ENCODE measurements around the gene KCND3. TPM values are rescaled to one million over a fixed set of nuclear protein-coding genes. Genes with fewer than 3 reads are reported as not detected.
"Not testable (repeated sequence)": the region's sequence is repeated elsewhere in the genome, so short reads cannot be mapped to it uniquely, and the experiment has no call there.

Gene KCND3
- total RNA-seq, 4 donors from 2014 or later: 1.8 to 5.3 (median 4.2) TPM

DNA sequence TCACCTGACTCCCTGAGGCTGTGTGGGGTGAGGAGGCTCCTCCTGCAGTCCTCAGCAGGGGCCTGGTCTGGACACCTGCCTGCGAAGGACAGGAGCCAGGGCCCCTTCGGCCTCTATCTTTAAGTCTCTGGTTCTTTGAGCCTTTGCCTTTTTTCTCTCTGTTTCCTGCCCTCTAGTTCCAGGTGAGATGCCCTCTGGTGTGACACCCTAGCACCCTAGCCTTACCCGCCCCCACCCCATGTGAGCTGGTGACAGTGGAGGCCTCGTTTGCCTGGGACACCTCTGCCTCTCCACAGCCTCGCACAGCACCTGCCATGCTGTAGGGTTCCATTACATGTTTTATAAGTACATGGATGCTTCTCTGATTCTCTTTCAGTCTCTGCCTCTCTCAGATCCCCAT is 186.5 kb downstream of the KCND3 start:
- Histone ChIP-seq H3K36me3 (no peaks in the 10 kb centered on the region), H3K27ac (no peak overlapping the region), H3K9me3 (no peaks in the 10 kb centered on the region), H3K4me1 (no peaks in the 10 kb centered on the region), H3K4me3 (replicated peaks in 1 of 3) (no peak overlapping the region), H3K27me3 (no peaks in the 10 kb centered on the region)
- no peak for TF ChIP-seq POLR2A (IDR thresholded peaks at IDR 0.05)
- TF ChIP-seq, protein P1, sequence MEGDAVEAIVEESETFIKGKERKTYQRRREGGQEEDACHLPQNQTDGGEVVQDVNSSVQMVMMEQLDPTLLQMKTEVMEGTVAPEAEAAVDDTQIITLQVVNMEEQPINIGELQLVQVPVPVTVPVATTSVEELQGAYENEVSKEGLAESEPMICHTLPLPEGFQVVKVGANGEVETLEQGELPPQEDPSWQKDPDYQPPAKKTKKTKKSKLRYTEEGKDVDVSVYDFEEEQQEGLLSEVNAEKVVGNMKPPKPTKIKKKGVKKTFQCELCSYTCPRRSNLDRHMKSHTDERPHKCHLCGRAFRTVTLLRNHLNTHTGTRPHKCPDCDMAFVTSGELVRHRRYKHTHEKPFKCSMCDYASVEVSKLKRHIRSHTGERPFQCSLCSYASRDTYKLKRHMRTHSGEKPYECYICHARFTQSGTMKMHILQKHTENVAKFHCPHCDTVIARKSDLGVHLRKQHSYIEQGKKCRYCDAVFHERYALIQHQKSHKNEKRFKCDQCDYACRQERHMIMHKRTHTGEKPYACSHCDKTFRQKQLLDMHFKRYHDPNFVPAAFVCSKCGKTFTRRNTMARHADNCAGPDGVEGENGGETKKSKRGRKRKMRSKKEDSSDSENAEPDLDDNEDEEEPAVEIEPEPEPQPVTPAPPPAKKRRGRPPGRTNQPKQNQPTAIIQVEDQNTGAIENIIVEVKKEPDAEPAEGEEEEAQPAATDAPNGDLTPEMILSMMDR (IDR thresholded peaks at IDR 0.05): no peak
- 95 to 97% methylated on average over 5 of the region's 5 CpGs for WGBS, 2 donors
- no peak for DNase-seq
- intact Hi-C loops (cut with DNase I): no loop called here

DNA sequence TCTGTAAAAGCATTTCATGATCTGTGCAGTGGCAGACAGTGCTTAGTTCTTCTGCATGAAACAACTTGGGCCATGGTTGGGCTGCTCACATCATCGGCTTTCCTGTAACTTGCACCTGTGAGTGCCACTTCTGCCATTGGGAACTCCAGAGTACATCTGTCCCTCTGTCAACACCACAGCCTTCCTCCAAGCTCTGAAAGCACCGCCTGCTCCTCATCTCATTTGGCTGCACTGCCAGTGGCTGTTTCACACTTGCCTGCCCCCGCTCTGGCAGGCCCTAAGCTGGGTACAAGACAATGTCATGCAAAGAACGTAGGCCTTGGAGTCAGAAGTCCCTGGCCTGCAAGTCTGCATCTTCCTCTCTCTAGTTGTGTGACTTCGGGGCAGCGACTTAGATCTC is 187.4 kb downstream of the KCND3 start:
- Histone ChIP-seq H3K9me3 (no peaks in the 10 kb centered on the region), H3K27ac (no peak overlapping the region), H3K36me3 (no peaks in the 10 kb centered on the region), H3K4me3 (replicated peaks in 1 of 3) (no peak overlapping the region), H3K4me1 (no peaks in the 10 kb centered on the region), H3K27me3 (no peaks in the 10 kb centered on the region)
- 58 to 60% methylated on average over 6 of the region's 6 CpGs for WGBS, 2 donors
- intact Hi-C loops (cut with DNase I): no loop called here
- TF ChIP-seq, protein P1 (IDR thresholded peaks at IDR 0.05): no peak
- no peak for TF ChIP-seq POLR2A (IDR thresholded peaks at IDR 0.05)
- DNase-seq: peak; percentile 77 to 83

DNA sequence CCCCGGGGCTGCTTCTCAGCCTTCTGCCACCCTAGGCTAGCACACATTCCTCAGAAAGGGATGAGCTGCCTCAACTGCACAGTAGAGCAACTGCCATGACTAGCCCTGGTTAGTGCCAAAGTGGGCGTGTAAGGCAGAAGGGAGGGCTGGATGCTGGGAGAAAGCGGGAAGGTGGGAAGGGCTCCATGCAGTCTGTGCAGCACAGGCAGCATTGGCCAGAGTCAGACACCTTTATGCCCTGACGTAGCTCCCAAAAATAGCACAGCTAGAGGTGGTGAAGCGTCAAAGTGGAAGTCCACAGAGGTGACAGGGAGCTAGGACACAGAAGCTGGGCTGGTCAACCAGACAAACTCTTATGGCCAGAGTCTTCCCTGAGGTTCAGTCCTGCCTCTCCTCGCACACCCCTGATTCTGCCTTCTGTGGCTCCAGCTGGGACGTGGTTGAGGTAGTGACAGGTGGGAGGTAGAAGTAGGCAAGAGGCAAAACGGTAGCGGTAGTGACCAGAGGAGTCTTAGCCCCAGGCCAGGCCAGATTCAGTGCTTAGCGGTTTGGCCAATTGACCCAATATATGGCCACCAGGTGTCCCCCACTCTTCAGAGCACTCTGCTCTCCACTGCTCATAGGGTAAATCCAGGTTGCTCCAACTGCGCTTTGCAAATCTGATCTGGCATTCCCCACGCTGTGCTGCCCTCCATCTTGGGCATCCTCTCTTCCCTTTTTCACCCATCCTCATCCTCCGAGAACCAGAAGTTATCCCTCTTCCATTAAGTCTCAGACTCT is 188.2 kb downstream of the KCND3 start:
- no peak for TF ChIP-seq POLR2A (IDR thresholded peaks at IDR 0.05)
- TF ChIP-seq, protein P1 (IDR thresholded peaks at IDR 0.05): no peak
- DNase-seq: no peak
- no peak overlapping the region for H3K4me3 ChIP-seq (replicated peaks in 1 of 3)
- H3K9me3 ChIP-seq: no peaks in the 10 kb centered on the region
- no peak overlapping the region for H3K27ac ChIP-seq
- intact Hi-C loops (cut with DNase I): no loop called here
- H3K36me3 ChIP-seq: no peaks in the 10 kb centered on the region
- H3K27me3 ChIP-seq: no peaks in the 10 kb centered on the region
- 82 to 85% methylated on average over 13 of the region's 13 CpGs for WGBS, 2 donors
- no peaks in the 10 kb centered on the region for H3K4me1 ChIP-seq

DNA sequence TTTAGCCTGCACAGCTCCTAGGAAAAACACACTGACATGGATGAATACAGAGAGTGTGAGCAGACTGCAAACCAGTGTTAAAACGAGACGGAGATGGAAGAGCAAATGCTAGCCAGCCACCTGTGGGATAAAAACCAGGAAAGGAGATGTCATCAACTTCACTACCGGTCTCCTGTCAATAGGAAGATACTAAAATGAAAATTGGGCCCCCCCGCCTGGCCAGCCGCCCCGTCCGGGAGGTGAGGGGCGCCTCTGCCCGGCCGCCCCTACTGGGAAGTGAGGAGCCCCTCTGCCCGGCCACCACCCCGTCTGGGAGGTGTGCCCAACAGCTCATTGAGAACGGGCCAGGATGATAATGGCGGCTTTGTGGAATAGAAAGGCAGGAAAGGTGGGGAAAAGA is 189.7 kb downstream of the KCND3 start:
- H3K36me3 ChIP-seq; DNase-seq; H3K4me3 ChIP-seq (replicated peaks in 1 of 3); H3K9me3 ChIP-seq; intact Hi-C loops (cut with DNase I); H3K4me1 ChIP-seq; H3K27ac ChIP-seq; H3K27me3 ChIP-seq: not testable (repeated sequence)
- 87 to 89% methylated on average over 13 to 14 of the region's 14 CpGs for WGBS, 2 donors

DNA sequence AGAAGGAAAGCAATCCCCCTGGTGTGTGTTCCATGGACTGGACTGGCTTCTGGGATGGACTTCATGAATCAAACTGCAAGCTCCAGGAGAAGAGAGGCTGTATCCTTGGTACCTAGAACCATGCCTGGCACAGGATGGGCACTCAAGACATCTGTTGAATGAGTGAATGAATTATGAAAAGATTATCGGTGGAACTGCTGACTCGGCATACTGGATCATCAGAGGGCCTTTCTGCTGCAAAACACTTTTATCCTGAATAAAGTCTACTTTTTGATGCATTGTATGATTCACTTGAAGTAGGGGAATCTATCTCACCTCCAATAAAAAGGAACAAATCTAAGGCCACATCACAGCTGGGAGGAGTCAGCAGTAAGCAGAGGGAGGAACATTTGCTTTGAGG is 190.9 kb downstream of the KCND3 start:
- Histone ChIP-seq H3K27me3 (no peaks in the 10 kb centered on the region), H3K4me3 (replicated peaks in 1 of 3) (no peak overlapping the region), H3K4me1 (no peaks in the 10 kb centered on the region), H3K9me3 (no peaks in the 10 kb centered on the region), H3K36me3 (no peaks in the 10 kb centered on the region), H3K27ac (no peak overlapping the region)
- intact Hi-C loops (cut with DNase I): no loop called here
- 95 to 97% methylated on average over 2 of the region's 2 CpGs for WGBS, 2 donors
- DNase-seq: no peak
- TF ChIP-seq, protein P1 (IDR thresholded peaks at IDR 0.05): no peak

All from thyroid gland (tissue), 4 donors.